GM19099 (cell line): Measurements from ENCODE around the gene CLDN34.

Experiments used
- POLR2A ChIP-seq: IDR thresholded peaks from 3 replicates; pipeline ENCODE4 v1.6.1; 2011; ENCODE audit warnings: low read depth; ENCODE audit not compliant: insufficient read length; ENCODE audit errors: extremely low read depth

CLDN34 gene

GRCh38 chrX:9966775-9967408 lies at the start of gene CLDN34:
CLDN34 (plus strand) TSS chrX:9967358; CDS start chrX:9967358, 0 bp downstream.
- TF ChIP-seq POLR2A = no peak

- TF ChIP-seq POLR2A = no peak
These were observed 49.3 kb upstream of the CLDN34 start for GRCh38 chrX:9917861-9918260.

- no peak for TF ChIP-seq POLR2A
These were observed 47.5 kb upstream of the CLDN34 start for GRCh38 chrX:9919632-9920172.

GRCh38 chrX:9921407-9921806 lies 45.8 kb upstream of the CLDN34 start:
- TF ChIP-seq POLR2A = no peak

- no peak for TF ChIP-seq POLR2A
These were observed 43.8 kb upstream of the CLDN34 start for GRCh38 chrX:9923357-9923756.

GRCh38 chrX:9926002-9926401 lies 41.2 kb upstream of the CLDN34 start:
- no peak for TF ChIP-seq POLR2A

GRCh38 chrX:9927698-9928482 lies 39.3 kb upstream of the CLDN34 start:
- TF ChIP-seq POLR2A = no peak

- no peak for TF ChIP-seq POLR2A
These were observed 31.7 kb upstream of the CLDN34 start for GRCh38 chrX:9935436-9935835.

- no peak for TF ChIP-seq POLR2A
These were observed 29.4 kb upstream of the CLDN34 start for GRCh38 chrX:9937761-9938160.

GRCh38 chrX:9938516-9938915 lies 28.6 kb upstream of the CLDN34 start:
- no peak for TF ChIP-seq POLR2A

- no peak for TF ChIP-seq POLR2A
These were observed 26.7 kb upstream of the CLDN34 start for GRCh38 chrX:9940421-9940820.

- TF ChIP-seq POLR2A = no peak
These were observed 25.1 kb upstream of the CLDN34 start for GRCh38 chrX:9942086-9942485.

GRCh38 chrX:9943420-9943819 lies 23.7 kb upstream of the CLDN34 start:
- TF ChIP-seq POLR2A = no peak

- no peak for TF ChIP-seq POLR2A
These were observed 19.9 kb upstream of the CLDN34 start for GRCh38 chrX:9947131-9947794.

GRCh38 chrX:9948406-9948805 lies 18.8 kb upstream of the CLDN34 start:
- TF ChIP-seq POLR2A = no peak
